ENCODE data around the gene SESN1.
A peak's percentile ranks its signal among the peaks of the same experiment; 100 is the strongest.
"Not testable (repeated sequence)": the region's sequence is repeated elsewhere in the genome, so short reads cannot be mapped to it uniquely, and the experiment has no call there.

Gene SESN1

GRCh38 chr6:109094416-109095035 is at the start of gene SESN1:
Gene SESN1, minus strand, starts transcription at chr6:109094846. Its CDS starts 773 bp downstream, at chr6:109094073.
- DNase-seq (ENCODE audit: low read depth), result peak; percentile 93
- no peak for TF ChIP-seq CTCF (conservative IDR thresholded peaks at IDR 0.05; ENCODE audit: low read depth, low read length)
- H3K4me3 ChIP-seq (ENCODE audit: low read length), result peak within 1 kb of the TSS; percentile 87

- no peak for TF ChIP-seq CTCF (conservative IDR thresholded peaks at IDR 0.05; ENCODE audit: low read depth, low read length)
- no peak for DNase-seq (ENCODE audit: low read depth)
- H3K4me3 ChIP-seq (ENCODE audit: low read length), result no peak overlapping the region
Measured at GRCh38 chr6:109143191-109143590, 48.5 kb upstream of the SESN1 start.

- not testable (repeated sequence) for H3K4me3 ChIP-seq (ENCODE audit: low read length); DNase-seq (ENCODE audit: low read depth)
Measured at GRCh38 chr6:109142067-109142466, 47.4 kb upstream of the SESN1 start.

- no peak for TF ChIP-seq CTCF (conservative IDR thresholded peaks at IDR 0.05; ENCODE audit: low read depth, low read length)
- DNase-seq (ENCODE audit: low read depth), result no peak
- H3K4me3 ChIP-seq (ENCODE audit: low read length), result no peak overlapping the region
Measured at GRCh38 chr6:109139109-109139508, 44.5 kb upstream of the SESN1 start.

- H3K4me3 ChIP-seq (ENCODE audit: low read length); DNase-seq (ENCODE audit: low read depth): not testable (repeated sequence)
Measured at GRCh38 chr6:109136530-109136929, 41.9 kb upstream of the SESN1 start.

- not testable (repeated sequence) for DNase-seq (ENCODE audit: low read depth); H3K4me3 ChIP-seq (ENCODE audit: low read length)
Measured at GRCh38 chr6:109136039-109136438, 41.4 kb upstream of the SESN1 start.

GRCh38 chr6:109135600-109135999 is 41.0 kb upstream of the SESN1 start:
- not testable (repeated sequence) for H3K4me3 ChIP-seq (ENCODE audit: low read length); DNase-seq (ENCODE audit: low read depth)

- no peak overlapping the region for H3K4me3 ChIP-seq (ENCODE audit: low read length)
- no peak for TF ChIP-seq CTCF (conservative IDR thresholded peaks at IDR 0.05; ENCODE audit: low read depth, low read length)
- DNase-seq (ENCODE audit: low read depth), result no peak
Measured at GRCh38 chr6:109130065-109130464, 35.4 kb upstream of the SESN1 start.

- TF ChIP-seq CTCF (conservative IDR thresholded peaks at IDR 0.05; ENCODE audit: low read depth, low read length), result no peak
- no peak overlapping the region for H3K4me3 ChIP-seq (ENCODE audit: low read length)
Measured at GRCh38 chr6:109125504-109125903, 30.9 kb upstream of the SESN1 start.

More at GRCh38 chr6:109125504-109125903, 30.9 kb upstream of the SESN1 start:
- DNase-seq (ENCODE audit: low read depth), result no peak
